CD8-positive, alpha-beta memory T cell (primary cell): ENCODE data around the gene NUP98. TPM values are rescaled to one million over a fixed set of nuclear protein-coding genes. Genes with fewer than 3 reads are reported as not detected.

Experiments
- CTCF ChIA-PET: fragments of 350-600 bp; sonication (Branson Sonifier 250); formaldehyde crosslinking; loops from one replicate; lab custom pipeline; 2021; ENCODE audit warnings: antibody characterized with exemption; lab: Charles Lee
- POLR2A ChIA-PET: fragments of 350-600 bp; sonication (Branson Sonifier 250); formaldehyde crosslinking; loops from one replicate; lab custom pipeline; 2021; ENCODE audit warnings: antibody characterized with exemption; lab: Charles Lee
- DNase-seq, 5 donors: peaks; one replicate each; pipeline versions ENCODE4 v3.0.0 to v3.0.0-alpha.2; 2020 to 2022; ENCODE audit warnings: mixed read lengths in 1 of 5
- H3K27ac ChIP-seq: one replicate; pipeline ENCODE4 v1.7.0; 2013; ENCODE audit warnings: low read depth, mild to moderate bottlenecking, low read length, moderate library complexity
- H3K27me3 ChIP-seq: 2 replicates; pipeline ENCODE4 v1.7.0; 2013; ENCODE audit warnings: low read length, mild to moderate bottlenecking; ENCODE audit not compliant: insufficient read depth, poor library complexity, severe bottlenecking
- H3K36me3 ChIP-seq: 2 replicates; pipeline ENCODE4 v1.7.0; 2013; ENCODE audit warnings: mild to moderate bottlenecking, low read length, moderate library complexity; ENCODE audit not compliant: insufficient read depth
- H3K4me1 ChIP-seq: 2 replicates; pipeline ENCODE4 v1.7.0; 2013; ENCODE audit warnings: mild to moderate bottlenecking, low read length, moderate library complexity; ENCODE audit not compliant: insufficient read depth
- H3K4me3 ChIP-seq: 2 replicates; pipeline ENCODE4 v1.7.0; 2013; ENCODE audit warnings: mild to moderate bottlenecking, low read length
- H3K9me3 ChIP-seq: 2 replicates; pipeline ENCODE4 v1.7.0; 2013; ENCODE audit warnings: mild to moderate bottlenecking, low read length
- H3K27ac Mint-ChIP-seq, 8 donors: one replicate each; pipeline ENCODE4 v1.8.0; 2020 to 2021; ENCODE audit warnings: mixed read lengths in 8 of 8, mild to moderate bottlenecking in 6 of 8, inconsistent platforms in 3 of 8, moderate library complexity in 3 of 8
- H3K27me3 Mint-ChIP-seq, 2 donors: one replicate each; pipeline ENCODE4 v1.8.0; 2020 to 2021; ENCODE audit warnings: mixed read lengths in 2 of 2, mild to moderate bottlenecking in 1 of 2, moderate library complexity in 1 of 2
- H3K36me3 Mint-ChIP-seq, 3 donors: one replicate each; pipeline ENCODE4 v1.8.0; 2020 to 2021; ENCODE audit warnings: mixed read lengths in 3 of 3, inconsistent platforms in 1 of 3, mild to moderate bottlenecking in 1 of 3
- H3K4me1 Mint-ChIP-seq, 3 donors: one replicate each; pipeline ENCODE4 v1.8.0; 2020 to 2021; ENCODE audit warnings: mixed read lengths in 3 of 3, inconsistent platforms in 1 of 3, mild to moderate bottlenecking in 1 of 3
- H3K4me3 Mint-ChIP-seq, 7 donors: one replicate each; pipeline ENCODE4 v1.8.0; 2020 to 2021; ENCODE audit warnings: mixed read lengths in 7 of 7, mild to moderate bottlenecking in 6 of 7, moderate library complexity in 4 of 7, inconsistent platforms in 2 of 7
- H3K9me3 Mint-ChIP-seq, 5 donors: one replicate each; pipeline ENCODE4 v1.8.0; 2020 to 2022; ENCODE audit warnings: mixed read lengths in 5 of 5, mild to moderate bottlenecking in 3 of 5, moderate library complexity in 2 of 5, inconsistent platforms in 1 of 5
- polyA plus RNA-seq: library from polyadenylated mRNA; unstranded; fragments of 300-500 nt; fragmentation: Illumina TruSeq; gene quantifications from one replicate; pipeline ENCODE4 v1.2.3, GENCODE V29; 2021
- total RNA-seq, 2 experiments: library from RNA; stranded (reverse); gene quantifications; one replicate each; pipeline ENCODE4 v1.2.3, GENCODE V29; 2021

The NUP98 gene
- total and polyA plus RNA-seq, 3 experiments from 2014 or later: 49.0 to 105 (median 101) TPM

DNA sequence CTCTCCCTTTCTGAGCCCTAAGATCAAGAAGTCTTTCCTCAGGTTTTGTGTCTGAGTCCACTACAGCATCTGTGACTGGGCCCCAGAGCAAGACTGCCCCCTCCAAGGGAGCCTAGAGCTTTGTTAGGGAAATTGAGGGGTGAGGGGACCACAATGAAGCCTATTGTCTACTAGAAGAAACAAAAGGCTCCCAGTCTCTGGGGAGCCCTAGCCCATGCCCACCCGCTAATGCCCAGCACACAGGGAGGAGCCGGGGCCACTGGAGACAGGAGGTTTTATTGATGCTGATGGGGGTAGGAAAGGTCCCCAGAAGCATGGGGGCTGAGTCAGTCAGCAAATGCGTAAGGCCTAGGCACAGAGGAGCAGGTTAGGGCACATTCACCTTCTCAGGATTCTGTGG lies 29.4 kb upstream of the NUP98 start:
- H3K27me3 ChIP-seq: no peaks in the 10 kb centered on the region
- Mint-ChIP-seq H3K9me3 (no peaks in the 10 kb centered on the region), H3K4me1 (peaks cover 42 to 67% (median 50%) of the 10 kb centered on the region in 3 donors), H3K27ac (peak overlapping the region; percentile 28 to 91 (median 83)), H3K36me3 (peaks cover 0 to 62% (median 2%) of the 10 kb centered on the region in 3 donors), H3K4me3 (no peak overlapping the region), H3K27me3 (no peaks in the 10 kb centered on the region)
- peaks cover 39% of the 10 kb centered on the region for H3K4me1 ChIP-seq
- POLR2A ChIA-PET: interaction anchor here (1.2 kb wide), 1 partner anchor 10 kb away, joined by 10 read pairs; no protein-coding TSS in a partner anchor
- no peak overlapping the region for H3K27ac ChIP-seq
- H3K9me3 ChIP-seq: no peaks in the 10 kb centered on the region
- peaks cover 27% of the 10 kb centered on the region for H3K36me3 ChIP-seq
- DNase-seq: no peak
- CTCF ChIA-PET: interaction anchor here (0.7 to 3.3 kb wide), 5 partner anchors 9 to 246 kb away, joined by 3 to 63 read pairs (median 10); partner anchors contain the start of genes RHOG and STIM1
- no peak overlapping the region for H3K4me3 ChIP-seq

DNA sequence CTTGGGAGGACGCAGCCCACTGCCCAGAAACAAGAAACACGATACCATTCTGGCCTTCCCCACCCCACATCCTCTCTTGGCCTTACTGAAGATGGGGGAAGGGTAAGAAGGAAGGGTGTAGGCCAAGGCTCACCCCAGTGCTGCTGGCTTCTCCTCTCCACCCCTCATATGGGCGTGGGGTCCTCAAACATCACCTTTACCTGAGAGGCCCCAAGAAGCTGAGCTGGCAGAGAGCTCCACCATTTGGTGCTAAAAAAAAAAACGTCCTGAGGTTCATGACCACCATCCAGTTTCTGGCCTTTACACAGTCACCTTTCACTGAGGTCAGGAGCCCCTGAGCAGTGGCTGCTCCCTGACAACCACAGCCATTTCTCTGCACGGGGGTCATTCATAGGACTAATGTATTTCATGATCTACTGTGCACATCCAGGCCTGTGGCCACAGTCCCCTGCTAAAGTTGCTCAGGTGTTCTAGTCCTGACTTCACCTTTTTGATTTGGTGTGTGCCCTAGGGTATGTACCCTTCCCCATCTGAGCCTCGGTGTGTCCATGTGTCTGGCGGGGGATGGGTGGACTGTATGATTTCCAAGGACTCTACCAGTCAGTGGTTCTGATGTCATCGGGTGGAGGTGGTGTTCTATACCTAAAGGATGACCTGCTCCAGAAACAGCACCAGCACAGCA lies 28.3 kb upstream of the NUP98 start:
- no peak for DNase-seq
- H3K36me3 ChIP-seq: peaks cover 21% of the 10 kb centered on the region
- H3K4me1 ChIP-seq: peaks cover 28% of the 10 kb centered on the region
- POLR2A ChIA-PET: interaction anchor here (0.6 to 1.9 kb wide), 2 partner anchors 15 to 29 kb away, joined by 3 to 16 read pairs; partner anchors contain the start of gene RHOG
- Mint-ChIP-seq H3K27me3 (no peaks in the 10 kb centered on the region), H3K27ac (peak overlapping the region; percentile 63 to 92 (median 86)), H3K4me3 (no peak overlapping the region), H3K4me1 (peaks cover 31 to 56% (median 39%) of the 10 kb centered on the region in 3 donors), H3K36me3 (peaks cover 0 to 51% (median 0%) of the 10 kb centered on the region in 3 donors), H3K9me3 (no peaks in the 10 kb centered on the region)
- H3K27ac ChIP-seq: no peak overlapping the region
- no peaks in the 10 kb centered on the region for H3K9me3 ChIP-seq
- CTCF ChIA-PET: interaction anchor here (0.6 to 3.3 kb wide), 10 partner anchors 9 to 247 kb away, joined by 3 to 63 read pairs (median 7); partner anchors contain the start of genes RHOG and STIM1
- H3K27me3 ChIP-seq: no peaks in the 10 kb centered on the region
- no peak overlapping the region for H3K4me3 ChIP-seq

DNA sequence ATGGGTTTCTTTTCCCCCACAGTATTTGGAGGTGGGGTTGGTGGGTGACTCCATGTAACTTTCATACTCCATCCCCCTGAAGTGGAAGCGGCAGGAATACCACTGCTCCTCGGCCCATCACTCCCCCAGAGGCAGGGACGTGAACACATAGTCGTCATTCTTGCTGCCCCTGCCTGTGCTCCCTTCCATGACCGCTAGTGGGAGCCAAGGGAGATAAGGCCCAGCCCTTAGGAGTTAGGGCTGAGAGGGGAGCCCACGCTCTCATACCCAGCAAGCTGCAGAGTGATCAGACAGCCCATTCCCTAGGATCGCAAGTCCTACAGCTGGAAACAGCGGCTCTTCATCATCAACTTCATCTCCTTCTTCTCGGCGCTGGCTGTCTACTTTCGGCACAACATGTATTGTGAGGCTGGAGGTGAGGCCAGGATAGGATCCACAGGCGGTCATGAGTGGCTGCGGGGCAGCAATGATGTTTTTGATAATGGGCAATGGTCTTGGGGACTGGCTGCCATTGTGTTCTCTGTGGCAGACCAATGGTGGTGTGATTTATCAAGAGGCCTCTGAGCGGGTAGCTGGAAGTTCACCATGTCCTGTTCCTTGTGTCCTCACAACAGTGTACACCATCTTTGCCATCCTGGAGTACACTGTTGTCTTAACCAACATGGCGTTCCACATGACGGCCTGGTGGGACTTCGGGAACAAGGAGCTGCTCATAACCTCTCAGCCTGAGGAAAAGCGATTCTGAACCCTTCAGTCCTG lies 27.5 kb upstream of the NUP98 start:
- peak overlapping the region in 2 of 7 donors; percentile 35 to 54 for H3K4me3 Mint-ChIP-seq
- H3K9me3 Mint-ChIP-seq: no peaks in the 10 kb centered on the region
- peak overlapping the region; percentile 63 to 95 (median 90) for H3K27ac Mint-ChIP-seq
- ChIA-PET POLR2A (interaction anchor here (0.6 to 1.9 kb wide), 2 partner anchors 16 to 30 kb away, joined by 3 to 16 read pairs; partner anchors contain the start of gene RHOG), CTCF (interaction anchor here (0.6 to 3.3 kb wide), 9 partner anchors 10 to 248 kb away, joined by 3 to 63 read pairs (median 9); partner anchors contain the start of genes RHOG and STIM1)
- peak; percentile 70 to 87 (median 74) for DNase-seq
- H3K36me3 ChIP-seq: peaks cover 21% of the 10 kb centered on the region
- peaks cover 0 to 45% (median 0%) of the 10 kb centered on the region in 3 donors for H3K36me3 Mint-ChIP-seq
- peaks cover 25 to 51% (median 37%) of the 10 kb centered on the region in 3 donors for H3K4me1 Mint-ChIP-seq
- H3K9me3 ChIP-seq: no peaks in the 10 kb centered on the region
- H3K27me3 ChIP-seq: no peaks in the 10 kb centered on the region
- peaks cover 22% of the 10 kb centered on the region for H3K4me1 ChIP-seq
- H3K4me3 ChIP-seq: no peak overlapping the region
- no peak overlapping the region for H3K27ac ChIP-seq
- no peaks in the 10 kb centered on the region for H3K27me3 Mint-ChIP-seq

DNA sequence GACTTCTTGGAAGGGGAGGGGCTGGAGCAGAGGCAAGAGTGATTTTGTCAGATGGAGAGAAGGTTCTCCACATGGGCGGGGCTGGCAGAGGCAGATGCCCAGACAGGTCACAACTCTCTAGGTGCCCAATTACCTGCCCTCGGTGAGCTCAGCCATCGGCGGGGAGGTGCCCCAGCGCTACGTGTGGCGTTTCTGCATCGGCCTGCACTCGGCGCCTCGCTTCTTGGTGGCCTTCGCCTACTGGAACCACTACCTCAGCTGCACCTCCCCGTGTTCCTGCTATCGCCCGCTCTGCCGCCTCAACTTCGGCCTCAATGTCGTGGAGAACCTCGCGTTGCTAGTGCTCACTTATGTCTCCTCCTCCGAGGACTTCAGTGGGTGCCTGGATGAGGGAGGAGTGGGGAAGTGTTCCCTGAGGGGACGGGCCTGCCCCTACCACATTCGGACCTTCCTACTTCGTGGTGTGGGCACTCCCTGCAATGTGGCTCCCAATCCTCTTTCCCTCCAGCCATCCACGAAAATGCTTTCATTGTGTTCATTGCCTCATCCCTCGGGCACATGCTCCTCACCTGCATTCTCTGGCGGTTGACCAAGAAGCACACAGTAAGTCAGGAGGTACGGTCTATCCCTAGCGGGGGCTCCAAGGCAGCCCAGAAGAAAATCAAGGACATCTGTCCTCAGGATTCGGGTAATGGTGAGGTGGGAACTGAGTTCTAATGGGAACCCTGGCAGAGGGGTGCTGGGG lies 26.6 kb upstream of the NUP98 start:
- POLR2A ChIA-PET: interaction anchor here (1.9 kb wide), 1 partner anchor 17 kb away, joined by 16 read pairs; the partner anchor contains the start of gene RHOG
- peak overlapping the region in 7 of 8 donors; percentile 78 to 95 (median 91) for H3K27ac Mint-ChIP-seq
- H3K27ac ChIP-seq: no peak overlapping the region

DNA sequence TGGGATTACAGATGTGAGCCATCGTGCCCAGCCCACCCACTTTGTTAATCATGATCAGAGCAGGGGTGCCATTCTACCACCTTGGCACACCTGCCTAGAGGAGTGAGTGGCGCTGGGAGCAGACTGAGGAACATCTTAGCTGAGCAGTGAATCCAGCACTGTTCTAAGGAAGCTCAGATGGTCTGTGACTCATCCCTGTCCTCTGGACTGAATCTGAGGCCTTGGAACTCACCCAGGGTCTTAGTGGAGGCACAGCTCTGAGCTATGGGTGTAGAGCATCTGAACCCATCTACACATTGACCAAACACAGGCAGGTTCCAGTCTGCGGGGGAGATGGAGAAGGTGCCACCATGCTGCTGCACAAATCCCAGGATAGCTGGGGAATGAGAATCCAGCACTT lies 25.9 kb upstream of the NUP98 start:
- no peak overlapping the region for H3K27ac ChIP-seq
- no peaks in the 10 kb centered on the region for H3K9me3 ChIP-seq
- Mint-ChIP-seq H3K4me3 (no peak overlapping the region), H3K36me3 (peaks cover 0 to 36% (median 4%) of the 10 kb centered on the region in 3 donors), H3K4me1 (peaks cover 25 to 46% (median 37%) of the 10 kb centered on the region in 3 donors), H3K27me3 (no peaks in the 10 kb centered on the region), H3K27ac (peak overlapping the region in 3 of 8 donors; percentile 6 to 72 (median 22)), H3K9me3 (no peaks in the 10 kb centered on the region)
- ChIA-PET CTCF (interaction anchor here (0.6 to 2.5 kb wide), 10 partner anchors 10 to 250 kb away, joined by 3 to 15 read pairs (median 4); partner anchors contain the start of genes PGAP2, RHOG and STIM1), POLR2A (no interaction called here)
- H3K36me3 ChIP-seq: peaks cover 21% of the 10 kb centered on the region
- DNase-seq: no peak
- H3K4me1 ChIP-seq: peaks cover 16% of the 10 kb centered on the region
- H3K4me3 ChIP-seq: no peak overlapping the region
- no peaks in the 10 kb centered on the region for H3K27me3 ChIP-seq

More for the DNA sequence above, 26.6 kb upstream of the NUP98 start:
- CTCF ChIA-PET: interaction anchor here (0.7 to 3.3 kb wide), 12 partner anchors 9 to 250 kb away, joined by 3 to 63 read pairs (median 8); partner anchors contain the start of genes PGAP2, RHOG and STIM1
- Mint-ChIP-seq H3K36me3 (peaks cover 0 to 39% (median under 1%) of the 10 kb centered on the region in 3 donors), H3K4me1 (peaks cover 25 to 49% (median 37%) of the 10 kb centered on the region in 3 donors), H3K27me3 (no peaks in the 10 kb centered on the region), H3K4me3 (peak overlapping the region in 1 of 7 donors; percentile 61), H3K9me3 (no peaks in the 10 kb centered on the region)
- no peak for DNase-seq
- no peaks in the 10 kb centered on the region for H3K27me3 ChIP-seq
- H3K36me3 ChIP-seq: peaks cover 21% of the 10 kb centered on the region
- peaks cover 16% of the 10 kb centered on the region for H3K4me1 ChIP-seq
- no peaks in the 10 kb centered on the region for H3K9me3 ChIP-seq
- no peak overlapping the region for H3K4me3 ChIP-seq

DNA sequence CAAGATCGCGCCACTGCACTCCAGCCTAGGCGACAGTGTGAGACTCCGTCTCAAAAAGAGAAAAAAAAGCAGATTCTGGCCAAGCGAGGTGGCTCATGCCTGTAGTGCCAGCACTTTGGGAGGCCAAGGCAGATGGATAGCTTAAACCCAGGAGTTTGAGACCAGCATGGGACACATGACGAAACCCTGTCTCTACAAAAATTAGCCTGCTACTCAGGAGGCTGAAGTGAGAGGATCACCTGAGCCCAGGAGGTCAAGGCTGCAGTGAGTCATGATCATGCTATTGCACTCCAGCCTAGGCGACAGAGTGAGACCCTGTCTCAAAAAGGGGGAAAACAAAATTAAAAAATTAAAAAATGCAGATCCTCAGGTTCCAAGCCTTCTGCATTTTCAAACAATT lies 25.0 kb upstream of the NUP98 start:
- Histone ChIP-seq H3K4me3 (no peak overlapping the region), H3K4me1 (peaks cover 16% of the 10 kb centered on the region), H3K36me3 (peaks cover 12% of the 10 kb centered on the region), H3K9me3 (no peaks in the 10 kb centered on the region), H3K27ac (no peak overlapping the region), H3K27me3 (no peaks in the 10 kb centered on the region)
- Mint-ChIP-seq H3K4me3 (no peak overlapping the region), H3K9me3 (no peaks in the 10 kb centered on the region), H3K4me1 (peaks cover 25 to 37% (median 31%) of the 10 kb centered on the region in 3 donors), H3K36me3 (peaks cover 0 to 26% (median 4%) of the 10 kb centered on the region in 3 donors), H3K27ac (no peak overlapping the region), H3K27me3 (no peaks in the 10 kb centered on the region)
- CTCF ChIA-PET: interaction anchor here (1.2 to 2.5 kb wide), 5 partner anchors 13 to 75 kb away, joined by 3 to 15 read pairs (median 7); partner anchors contain the start of genes PGAP2, RHOG and STIM1
- DNase-seq: no peak
- POLR2A ChIA-PET: no interaction called here

DNA sequence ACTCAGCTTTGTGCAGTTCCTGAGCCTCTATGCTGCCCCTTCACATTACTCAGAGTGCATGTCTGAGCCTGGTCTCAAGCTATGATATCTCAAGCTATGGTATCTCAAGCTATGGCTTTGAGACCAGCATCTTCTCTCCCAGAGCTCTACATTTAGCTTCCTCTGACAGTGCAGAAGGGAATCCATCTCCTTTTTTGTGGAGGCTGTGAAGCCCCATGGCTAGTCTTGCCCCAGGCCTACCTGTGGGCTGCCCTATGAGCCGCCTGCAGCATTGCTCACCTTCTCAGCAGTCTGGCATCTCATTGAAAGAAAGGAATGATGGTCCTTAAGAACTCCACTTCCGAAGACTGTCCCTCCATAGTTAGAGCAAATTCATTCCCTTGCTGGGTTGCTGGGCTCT lies 23.6 kb upstream of the NUP98 start:
- ChIA-PET CTCF (interaction anchor here (1.5 to 2.7 kb wide), 3 partner anchors 12 to 34 kb away, joined by 10 to 22 read pairs (median 20); partner anchors contain the start of genes PGAP2, RHOG and STIM1), POLR2A (interaction anchor here (0.5 to 2.2 kb wide), 2 partner anchors 20 to 30 kb away, joined by 5 to 7 read pairs; partner anchors contain the start of gene RHOG)
- H3K4me3 Mint-ChIP-seq: no peak overlapping the region
- H3K27ac Mint-ChIP-seq: no peak overlapping the region
- H3K36me3 ChIP-seq: peaks cover under 1% of the 10 kb centered on the region
- peaks cover 16% of the 10 kb centered on the region for H3K4me1 ChIP-seq
- H3K9me3 Mint-ChIP-seq: no peaks in the 10 kb centered on the region
- no peak overlapping the region for H3K4me3 ChIP-seq
- no peaks in the 10 kb centered on the region for H3K9me3 ChIP-seq
- H3K27me3 Mint-ChIP-seq: no peaks in the 10 kb centered on the region
- no peaks in the 10 kb centered on the region for H3K27me3 ChIP-seq
- peaks cover 0 to 13% (median 4%) of the 10 kb centered on the region in 3 donors for H3K36me3 Mint-ChIP-seq
- peaks cover 18 to 26% (median 20%) of the 10 kb centered on the region in 3 donors for H3K4me1 Mint-ChIP-seq
- no peak overlapping the region for H3K27ac ChIP-seq
- no peak for DNase-seq
